Activated naive CD8-positive, alpha-beta T cell treated with anti-CD3 and anti-CD28 coated beads, Interleukin-2, amount 50 U/mL, for 24 hours (primary cell): ENCODE data around the gene CCL17.
"Not testable (repeated sequence)": the region's sequence is repeated elsewhere in the genome, so short reads cannot be mapped to it uniquely, and the experiment has no call there.

Source experiments
- ATAC-seq: fragments of 150-1000 bp; cut with Tn5 transposase; one replicate; pipeline ENCODE4 v1.10.0; 2021
- DNase-seq: peaks from one replicate; pipeline ENCODE4 v3.0.0; 2021
- H3K27ac Mint-ChIP-seq: one replicate; pipeline ENCODE4 v1.8.0; 2021; ENCODE audit warnings: mild to moderate bottlenecking, mixed read lengths
- H3K27me3 Mint-ChIP-seq: one replicate; pipeline ENCODE4 v1.8.0; 2021; ENCODE audit warnings: mixed read lengths
- H3K36me3 Mint-ChIP-seq: one replicate; pipeline ENCODE4 v1.8.0; 2021; ENCODE audit warnings: low read depth, mixed read lengths
- H3K4me1 Mint-ChIP-seq: one replicate; pipeline ENCODE4 v1.8.0; 2021; ENCODE audit warnings: mixed read lengths
- H3K4me3 Mint-ChIP-seq: one replicate; pipeline ENCODE4 v1.8.0; 2021; ENCODE audit warnings: mild to moderate bottlenecking, moderate library complexity, mixed read lengths
- H3K9me3 Mint-ChIP-seq: one replicate; pipeline ENCODE4 v1.8.0; 2021; ENCODE audit warnings: mixed read lengths

The CCL17 gene

DNA sequence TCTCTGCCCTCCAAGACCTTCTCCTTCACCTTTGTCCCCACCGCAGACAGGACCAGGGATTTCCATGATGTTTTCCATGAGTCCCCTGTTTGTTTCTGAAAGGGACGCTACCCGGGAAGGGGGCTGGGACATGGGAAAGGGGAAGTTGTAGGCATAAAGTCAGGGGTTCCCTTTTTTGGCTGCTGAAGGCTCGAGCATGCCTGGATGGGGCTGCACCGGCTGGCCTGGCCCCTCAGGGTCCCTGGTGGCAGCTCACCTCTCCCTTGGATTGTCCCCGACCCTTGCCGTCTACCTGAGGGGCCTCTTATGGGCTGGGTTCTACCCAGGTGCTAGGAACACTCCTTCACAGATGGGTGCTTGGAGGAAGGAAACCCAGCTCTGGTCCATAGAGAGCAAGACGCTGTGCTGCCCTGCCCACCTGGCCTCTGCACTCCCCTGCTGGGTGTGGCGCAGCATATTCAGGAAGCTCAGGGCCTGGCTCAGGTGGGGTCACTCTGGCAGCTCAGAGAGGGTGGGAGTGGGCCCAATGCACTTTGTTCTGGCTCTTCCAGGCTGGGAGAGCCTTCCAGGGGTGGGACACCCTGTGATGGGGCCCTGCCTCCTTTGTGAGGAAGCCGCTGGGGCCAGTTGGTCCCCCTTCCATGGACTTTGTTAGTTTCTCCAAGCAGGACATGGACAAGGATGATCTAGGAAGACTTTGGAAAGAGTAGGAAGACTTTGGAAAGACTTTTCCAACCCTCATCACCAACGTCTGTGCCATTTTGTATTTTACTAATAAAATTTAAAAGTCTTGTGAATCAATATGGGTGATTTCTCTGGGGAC, 20.1 kb upstream of the CCL17 start:
- DNase-seq (no peak), ATAC-seq (no peak)
- Mint-ChIP-seq H3K4me1 (peaks cover 35% of the 10 kb centered on the region), H3K4me3 (no peak overlapping the region), H3K27ac (no peak overlapping the region), H3K36me3 (no peaks in the 10 kb centered on the region), H3K9me3 (no peaks in the 10 kb centered on the region), H3K27me3 (peaks cover 9% of the 10 kb centered on the region)

DNA sequence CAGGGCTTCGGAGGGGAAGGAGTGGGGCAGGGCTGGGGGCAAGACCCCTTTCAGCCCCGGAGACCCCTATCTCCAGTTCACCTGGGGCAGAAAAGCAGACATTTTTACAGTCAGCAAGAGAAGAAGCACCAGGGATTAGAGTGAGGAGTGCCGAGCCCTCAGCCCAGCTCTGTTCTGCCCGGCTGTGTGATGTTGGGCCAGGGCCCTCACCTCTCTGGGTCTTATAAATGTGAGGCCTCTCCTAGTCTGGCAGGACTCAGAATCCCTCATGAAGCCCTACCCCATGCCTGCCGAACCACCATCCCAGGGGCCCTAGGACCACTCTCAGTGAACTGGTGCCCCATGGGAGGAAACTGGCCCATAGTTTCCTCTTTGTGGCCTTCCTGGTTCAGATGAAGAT, 19.5 kb upstream of the CCL17 start:
- ATAC-seq (peak; percentile 4), DNase-seq (no peak)
- H3K4me1 Mint-ChIP-seq, result peaks cover 35% of the 10 kb centered on the region
- H3K9me3 Mint-ChIP-seq, result no peaks in the 10 kb centered on the region
- H3K27me3 Mint-ChIP-seq, result peaks cover 9% of the 10 kb centered on the region
- no peak overlapping the region for H3K4me3 Mint-ChIP-seq
- H3K27ac Mint-ChIP-seq, result no peak overlapping the region
- H3K36me3 Mint-ChIP-seq, result no peaks in the 10 kb centered on the region

DNA sequence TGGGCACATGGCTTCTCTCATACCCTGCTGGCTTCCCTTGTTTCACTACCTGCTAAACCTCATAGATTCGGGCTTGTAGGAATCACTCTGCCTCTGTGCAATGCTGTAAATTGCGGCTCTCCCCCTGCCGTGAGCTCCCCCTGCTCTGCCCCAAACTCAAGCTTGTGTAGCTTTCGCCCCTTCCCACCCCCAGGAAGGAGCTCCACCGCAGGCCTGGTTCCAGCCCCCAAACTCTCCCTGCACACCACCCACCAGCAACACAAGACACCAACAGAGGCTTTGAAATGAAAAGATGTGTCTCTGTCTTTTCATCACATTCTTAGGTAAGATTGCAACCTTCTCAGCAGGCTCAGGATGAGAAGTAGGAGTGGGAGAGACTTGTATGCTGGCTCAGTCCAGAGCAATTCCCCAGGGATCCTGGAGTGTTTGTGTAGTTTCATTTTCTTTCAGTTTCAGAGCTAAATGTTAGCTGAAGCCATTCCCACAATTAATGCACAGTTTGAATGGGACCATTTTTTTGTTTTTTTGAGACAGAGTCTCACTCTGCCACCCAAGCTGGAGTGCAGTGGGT, 18.1 kb upstream of the CCL17 start:
- H3K27ac Mint-ChIP-seq, result no peak overlapping the region
- H3K4me3 Mint-ChIP-seq, result no peak overlapping the region
- DNase-seq (no peak), ATAC-seq (no peak)
- no peaks in the 10 kb centered on the region for H3K9me3 Mint-ChIP-seq
- H3K27me3 Mint-ChIP-seq, result peaks cover 12% of the 10 kb centered on the region
- peaks cover 29% of the 10 kb centered on the region for H3K4me1 Mint-ChIP-seq
- no peaks in the 10 kb centered on the region for H3K36me3 Mint-ChIP-seq

DNA sequence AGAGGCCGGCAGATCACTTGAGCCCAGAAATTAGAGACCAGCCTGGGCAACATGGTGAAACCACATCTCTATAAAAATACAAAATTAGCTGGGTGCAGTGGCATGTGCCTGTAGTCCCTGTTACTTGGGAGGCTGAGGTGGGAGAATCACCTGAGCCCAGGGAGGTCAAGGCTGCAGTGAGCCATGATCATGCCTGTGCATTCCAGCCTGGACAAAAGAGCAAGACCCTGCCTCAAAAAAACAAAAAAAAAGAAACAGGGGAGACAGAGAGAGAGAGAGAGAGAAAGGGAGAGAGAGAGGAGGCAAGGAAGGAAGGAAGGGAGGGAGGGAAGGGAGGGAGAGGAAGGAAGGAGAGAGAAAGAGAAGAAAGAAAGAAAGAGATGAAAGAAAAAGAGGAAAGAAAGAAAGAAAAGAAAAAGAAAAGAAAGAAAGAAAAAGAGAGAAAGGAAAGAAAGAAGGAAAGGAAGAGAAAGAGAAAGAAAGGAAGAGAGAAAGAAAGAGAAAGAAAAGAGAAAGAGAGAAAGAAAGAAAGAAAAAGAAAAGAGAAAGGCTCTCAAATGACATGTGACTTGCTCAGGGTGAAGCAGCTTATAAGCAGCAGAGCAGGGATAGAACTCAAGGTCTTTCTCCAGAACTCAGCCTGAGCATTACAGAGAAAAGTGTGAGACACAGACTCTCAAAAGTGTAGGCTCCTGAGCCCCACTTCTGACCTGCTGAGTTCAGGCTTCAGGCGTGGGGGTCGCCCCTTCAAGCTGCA, 16.8 kb upstream of the CCL17 start:
- no peaks in the 10 kb centered on the region for H3K36me3 Mint-ChIP-seq
- no peak overlapping the region for H3K4me3 Mint-ChIP-seq
- H3K4me1 Mint-ChIP-seq, result peaks cover 24% of the 10 kb centered on the region
- no peaks in the 10 kb centered on the region for H3K9me3 Mint-ChIP-seq
- ATAC-seq (peak; percentile 27), DNase-seq (no peak)
- H3K27ac Mint-ChIP-seq, result no peak overlapping the region
- H3K27me3 Mint-ChIP-seq, result peaks cover 15% of the 10 kb centered on the region

DNA sequence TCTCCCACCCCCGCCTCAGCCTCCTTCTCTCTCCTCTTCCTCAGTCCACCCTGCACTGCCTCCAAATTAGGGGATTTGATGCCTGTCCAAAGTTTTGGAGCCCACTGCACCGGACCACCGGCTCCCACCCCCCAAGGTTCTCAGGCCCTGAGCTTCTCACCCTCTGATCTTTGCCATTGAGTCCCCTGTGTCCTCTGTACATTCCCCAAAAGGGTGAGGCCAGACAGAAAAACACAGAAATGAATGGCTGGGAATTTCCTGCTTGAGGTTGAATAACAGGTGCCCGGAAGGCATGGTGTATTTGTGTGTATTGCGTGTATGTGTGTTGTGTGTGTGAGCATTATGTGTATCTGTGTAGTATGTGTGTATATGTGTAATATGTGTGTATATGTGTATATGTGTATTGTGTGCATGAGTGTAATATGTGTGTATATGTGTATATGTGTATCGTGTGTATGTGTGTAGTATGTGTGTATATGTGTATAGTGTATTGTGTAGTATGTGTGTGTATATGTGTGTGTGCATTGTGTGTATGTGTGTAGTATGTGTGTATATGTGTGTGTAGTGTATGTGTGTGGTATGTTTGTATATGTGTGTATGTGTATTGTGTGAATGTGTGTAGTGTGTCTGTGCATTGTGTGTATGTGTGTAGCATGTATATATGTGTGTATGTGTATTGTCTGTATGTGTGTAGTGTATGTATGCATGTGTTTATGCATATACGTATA, 16.0 kb upstream of the CCL17 start:
- no peaks in the 10 kb centered on the region for H3K9me3 Mint-ChIP-seq
- H3K27ac Mint-ChIP-seq, result no peak overlapping the region
- no peak for DNase-seq
- peaks cover 15% of the 10 kb centered on the region for H3K27me3 Mint-ChIP-seq
- peaks cover 23% of the 10 kb centered on the region for H3K4me1 Mint-ChIP-seq
- no peaks in the 10 kb centered on the region for H3K36me3 Mint-ChIP-seq
- peak; percentile 47 for ATAC-seq
- H3K4me3 Mint-ChIP-seq, result no peak overlapping the region

DNA sequence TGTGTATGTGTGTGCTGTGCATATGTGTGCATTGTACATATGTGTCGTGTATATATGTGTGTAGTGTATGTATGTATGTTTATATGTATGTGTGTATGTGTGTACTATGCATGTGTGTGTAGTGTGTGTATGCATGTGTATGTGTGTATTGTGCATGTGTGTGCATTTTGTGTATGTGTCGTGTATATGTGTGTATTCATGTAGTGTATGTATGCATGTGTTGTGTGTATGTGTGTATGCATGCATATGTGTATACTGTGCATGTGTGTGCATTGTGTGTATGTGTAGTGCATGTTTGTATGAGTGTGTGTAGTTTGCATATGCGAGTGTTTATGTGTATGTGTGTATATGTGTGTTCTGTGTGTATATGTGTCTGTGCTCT, 15.5 kb upstream of the CCL17 start:
- ATAC-seq, result no peak
- Mint-ChIP-seq H3K27me3 (peaks cover 15% of the 10 kb centered on the region), H3K36me3 (no peaks in the 10 kb centered on the region), H3K4me3 (no peak overlapping the region), H3K27ac (no peak overlapping the region), H3K4me1 (peaks cover 19% of the 10 kb centered on the region), H3K9me3 (no peaks in the 10 kb centered on the region)
- no peak for DNase-seq

DNA sequence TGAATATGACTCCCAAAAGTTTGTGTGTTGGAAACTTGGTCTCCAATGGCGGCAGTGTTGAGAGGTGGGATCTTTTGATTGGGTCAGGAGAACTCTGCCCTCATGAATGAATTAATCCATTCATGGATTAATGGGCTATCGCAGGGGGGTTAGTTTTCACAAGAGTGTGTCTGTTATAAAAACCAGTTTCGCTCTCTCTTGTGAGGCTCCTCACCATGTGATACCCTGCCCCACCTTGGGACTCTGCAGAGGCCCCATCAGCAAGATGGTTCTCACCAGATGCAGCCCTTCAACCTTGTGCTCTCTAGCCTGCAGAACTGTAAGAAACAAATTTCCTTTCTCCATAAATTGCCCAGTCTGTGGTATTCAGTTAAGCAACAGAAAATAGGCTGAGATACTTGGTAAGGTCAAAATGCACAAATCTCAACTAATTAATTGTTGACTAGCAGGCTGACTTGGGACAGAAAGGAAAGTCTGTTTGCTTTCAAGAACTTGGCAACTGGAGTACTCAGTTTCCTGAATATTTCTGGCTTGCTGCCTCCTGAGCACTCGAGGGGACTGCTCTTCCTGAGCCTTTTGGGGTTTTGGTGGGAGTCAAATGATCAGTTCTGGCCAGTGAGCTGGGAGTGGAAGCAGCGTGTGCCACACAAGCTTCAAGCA, 13.8 kb upstream of the CCL17 start:
- DNase-seq, result no peak
- no peak overlapping the region for H3K4me3 Mint-ChIP-seq
- no peak for ATAC-seq
- no peak overlapping the region for H3K27ac Mint-ChIP-seq
- H3K36me3 Mint-ChIP-seq, result no peaks in the 10 kb centered on the region
- peaks cover 15% of the 10 kb centered on the region for H3K27me3 Mint-ChIP-seq
- peaks cover 15% of the 10 kb centered on the region for H3K4me1 Mint-ChIP-seq
- no peaks in the 10 kb centered on the region for H3K9me3 Mint-ChIP-seq

DNA sequence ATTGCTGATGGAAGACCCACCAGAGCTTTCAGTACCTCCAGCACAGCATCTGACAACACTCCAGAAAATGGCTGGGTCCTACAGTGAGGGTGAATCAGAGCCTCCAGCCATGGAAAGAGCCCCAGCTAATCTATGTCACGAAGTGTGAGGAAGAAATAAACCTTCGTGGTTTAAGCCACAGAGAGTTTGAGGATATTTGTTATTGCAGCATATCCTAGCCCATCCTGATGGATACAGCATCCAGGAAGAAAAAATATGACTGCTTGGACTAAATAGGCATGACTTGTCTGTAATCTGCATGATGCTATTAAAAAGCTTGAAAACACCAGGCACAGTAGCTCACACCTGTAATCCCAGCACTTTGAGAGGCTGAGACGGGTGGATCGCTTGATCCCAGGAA, 13.3 kb upstream of the CCL17 start:
- Mint-ChIP-seq H3K27me3 (peaks cover 15% of the 10 kb centered on the region), H3K4me1 (peaks cover 15% of the 10 kb centered on the region), H3K4me3 (no peak overlapping the region), H3K9me3 (no peaks in the 10 kb centered on the region), H3K36me3 (no peaks in the 10 kb centered on the region), H3K27ac (no peak overlapping the region)
- no peak for DNase-seq
- ATAC-seq, result peak; percentile 45

DNA sequence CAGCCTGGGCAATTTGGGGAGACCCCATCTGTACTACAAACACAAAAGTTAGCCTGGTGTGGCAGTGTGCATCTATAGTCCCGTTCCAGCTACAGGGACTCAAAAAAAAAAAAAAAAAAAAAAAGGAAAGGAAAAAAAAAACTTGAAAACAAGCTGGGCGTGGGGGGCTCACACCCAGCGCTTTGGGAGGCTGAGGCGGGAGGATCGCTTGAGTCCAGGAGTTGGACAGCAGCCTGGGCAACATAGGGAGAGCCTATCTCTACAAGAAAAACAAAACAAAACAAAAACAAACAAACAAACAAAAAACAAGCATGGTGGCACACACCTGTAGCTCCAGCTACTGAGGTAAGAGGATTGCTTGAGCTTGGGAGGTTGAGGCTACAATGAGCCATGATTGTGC, 12.9 kb upstream of the CCL17 start:
- Mint-ChIP-seq H3K27me3 (peaks cover 12% of the 10 kb centered on the region), H3K4me1 (peaks cover 12% of the 10 kb centered on the region), H3K27ac (no peak overlapping the region), H3K9me3 (no peaks in the 10 kb centered on the region), H3K36me3 (no peaks in the 10 kb centered on the region), H3K4me3 (no peak overlapping the region)
- no peak for DNase-seq
- no peak for ATAC-seq

DNA sequence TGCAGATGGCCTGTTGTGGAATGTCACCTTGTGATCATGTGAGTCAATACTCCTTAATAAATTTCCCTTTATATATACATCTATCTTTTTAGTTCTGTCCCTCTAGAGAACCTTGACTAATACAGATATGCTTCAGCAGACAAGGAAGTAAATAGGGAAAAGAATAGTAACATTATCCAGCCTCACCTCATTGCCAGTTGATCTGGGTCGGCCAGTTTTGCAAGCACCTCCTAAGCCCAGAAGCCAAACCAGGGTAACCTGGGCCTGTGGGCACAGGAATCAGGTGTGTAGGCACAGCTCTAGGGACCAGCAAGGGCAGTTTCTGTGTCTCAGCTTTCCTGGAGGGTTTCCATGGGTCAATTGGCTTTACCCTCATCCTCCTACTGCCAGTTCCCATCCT, 11.9 kb upstream of the CCL17 start:
- no peak overlapping the region for H3K27ac Mint-ChIP-seq
- DNase-seq, result no peak
- H3K9me3 Mint-ChIP-seq, result no peaks in the 10 kb centered on the region
- no peaks in the 10 kb centered on the region for H3K36me3 Mint-ChIP-seq
- ATAC-seq, result no peak
- H3K27me3 Mint-ChIP-seq, result peaks cover 12% of the 10 kb centered on the region
- peaks cover 12% of the 10 kb centered on the region for H3K4me1 Mint-ChIP-seq
- H3K4me3 Mint-ChIP-seq, result no peak overlapping the region

DNA sequence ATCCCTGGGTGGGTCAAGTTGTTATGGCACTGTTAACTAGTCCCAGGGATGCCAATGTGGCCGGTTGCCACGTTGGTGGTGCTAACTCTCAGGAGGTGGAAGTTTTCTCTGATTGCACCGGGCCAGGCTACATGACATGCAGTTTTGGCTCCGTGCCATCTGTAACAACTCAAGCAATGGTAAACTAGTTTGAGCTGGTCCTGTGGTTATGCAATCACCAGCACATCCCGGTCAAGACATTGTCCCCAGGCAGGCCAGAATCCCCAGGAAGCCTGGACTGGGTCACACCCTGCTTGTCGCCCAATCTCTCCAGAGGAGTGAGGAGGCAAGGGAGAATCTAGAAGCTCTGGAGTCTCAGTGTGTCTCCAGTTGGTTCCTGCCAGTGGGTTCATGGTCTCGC, 10.1 kb upstream of the CCL17 start:
- no peak for DNase-seq
- ATAC-seq, result no peak
- H3K27me3 Mint-ChIP-seq, result peaks cover 7% of the 10 kb centered on the region
- no peaks in the 10 kb centered on the region for H3K9me3 Mint-ChIP-seq
- no peak overlapping the region for H3K4me3 Mint-ChIP-seq
- H3K4me1 Mint-ChIP-seq, result peaks cover 4% of the 10 kb centered on the region
- H3K36me3 Mint-ChIP-seq, result no peaks in the 10 kb centered on the region
- no peak overlapping the region for H3K27ac Mint-ChIP-seq

DNA sequence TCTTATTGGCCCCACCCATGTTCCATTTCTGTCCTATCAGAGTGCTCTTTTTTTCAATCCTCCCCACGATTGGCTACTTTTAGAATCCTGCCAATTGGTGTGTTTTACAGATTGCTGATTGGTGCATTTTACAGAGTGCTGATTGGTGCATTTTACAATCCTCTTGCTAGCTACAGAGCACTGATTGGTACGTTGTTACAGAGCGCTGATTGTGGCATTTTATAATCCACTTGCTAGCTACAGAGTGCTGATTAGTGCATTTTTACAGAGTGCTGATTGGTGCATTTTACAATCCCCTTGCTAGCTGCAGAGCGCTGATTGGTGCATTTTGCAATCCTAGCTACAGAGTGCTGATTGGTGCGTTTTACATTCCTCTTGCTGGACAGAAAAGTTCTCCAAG, 9.5 kb upstream of the CCL17 start:
- peaks cover 4% of the 10 kb centered on the region for H3K4me1 Mint-ChIP-seq
- DNase-seq (no peak), ATAC-seq (no peak)
- H3K9me3 Mint-ChIP-seq, result no peaks in the 10 kb centered on the region
- no peak overlapping the region for H3K4me3 Mint-ChIP-seq
- H3K36me3 Mint-ChIP-seq, result no peaks in the 10 kb centered on the region
- H3K27ac Mint-ChIP-seq, result no peak overlapping the region
- peaks cover 7% of the 10 kb centered on the region for H3K27me3 Mint-ChIP-seq

DNA sequence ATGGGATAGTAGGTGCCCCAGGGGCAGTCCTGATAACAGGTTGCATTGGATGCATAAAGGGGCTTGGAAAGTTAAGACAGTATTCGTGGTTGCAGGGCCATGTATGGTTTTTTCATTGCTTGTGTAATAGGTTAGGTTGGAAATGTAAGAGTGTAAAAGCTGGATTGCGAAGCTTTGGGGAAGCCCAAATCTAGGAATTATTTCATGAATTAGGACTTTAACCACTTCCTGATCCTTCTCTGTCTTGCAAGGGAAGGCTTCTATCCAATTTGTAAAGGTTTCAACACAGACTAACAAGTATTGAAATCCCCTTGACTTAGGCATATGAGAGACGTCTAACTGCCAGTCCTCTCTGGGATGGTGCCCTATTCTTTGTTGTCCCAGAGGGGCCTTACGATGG, 7.8 kb upstream of the CCL17 start:
- no peak for ATAC-seq
- Mint-ChIP-seq H3K4me3 (no peak overlapping the region), H3K27ac (no peak overlapping the region), H3K9me3 (no peaks in the 10 kb centered on the region), H3K27me3 (peaks cover 3% of the 10 kb centered on the region), H3K4me1 (peaks cover 2% of the 10 kb centered on the region), H3K36me3 (no peaks in the 10 kb centered on the region)
- DNase-seq, result no peak

DNA sequence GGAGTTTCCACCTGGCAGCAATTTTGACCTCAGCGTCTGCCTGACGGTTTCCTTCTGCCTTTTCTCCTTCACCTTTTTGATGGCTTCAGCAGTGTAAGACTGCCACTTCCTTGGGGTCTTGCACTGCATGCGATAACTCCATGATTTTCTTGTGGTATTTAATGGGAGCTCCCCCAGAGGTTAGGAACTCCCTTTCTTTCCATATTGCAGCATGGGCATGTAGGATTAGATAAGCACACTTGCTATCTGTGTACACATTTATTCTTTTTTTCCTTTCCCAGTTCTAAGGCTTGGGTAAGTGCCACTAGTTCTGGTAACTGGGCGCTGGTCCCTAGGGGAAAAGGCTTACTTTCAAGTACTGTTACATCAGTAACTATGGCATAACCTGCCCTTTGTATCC, 7.1 kb upstream of the CCL17 start:
- not testable (repeated sequence) for H3K27ac Mint-ChIP-seq, DNase-seq, H3K4me1 Mint-ChIP-seq, H3K36me3 Mint-ChIP-seq, H3K4me3 Mint-ChIP-seq, H3K9me3 Mint-ChIP-seq, ATAC-seq, H3K27me3 Mint-ChIP-seq
